GM23248 (cell line): ENCODE results near the gene MAP3K4. TPM values are rescaled to one million over a fixed set of nuclear protein-coding genes. Genes with fewer than 3 reads are reported as not detected.

Experiments
- DNase-seq: peaks from one replicate; pipeline ENCODE4 v3.0.0-alpha.2; 2015
- H2AFZ ChIP-seq: fragments of 200-600 bp; sonication (generic); 2 replicates; pipeline ENCODE4 v1.6.1; 2016; ENCODE audit warnings: antibody characterized with exemption
- H3F3A ChIP-seq: fragments of 200-600 bp; sonication (generic); 2 replicates; pipeline ENCODE4 v1.6.1; 2016; ENCODE audit warnings: mild to moderate bottlenecking, antibody characterized with exemption, mixed run types; ENCODE audit not compliant: insufficient read depth
- H3K27ac ChIP-seq: fragments of 200-600 bp; sonication (generic); 2 replicates; pipeline ENCODE4 v1.5.1; 2016; ENCODE audit warnings: mild to moderate bottlenecking
- H3K27me3 ChIP-seq: fragments of 200-600 bp; sonication (generic); replicated peaks from 2 replicates; pipeline ENCODE4 v1.6.1; 2016; ENCODE audit warnings: mild to moderate bottlenecking; ENCODE audit not compliant: insufficient read depth
- H3K36me3 ChIP-seq: fragments of 200-600 bp; sonication (generic); 2 replicates; pipeline ENCODE4 v1.6.1; 2016; ENCODE audit warnings: low read depth, mild to moderate bottlenecking
- H3K4me1 ChIP-seq: fragments of 200-600 bp; sonication (generic); 2 replicates; pipeline ENCODE4 v1.6.1; 2016; ENCODE audit warnings: mild to moderate bottlenecking; ENCODE audit not compliant: insufficient read depth
- H3K4me2 ChIP-seq: fragments of 200-600 bp; sonication (generic); one replicate; pipeline ENCODE4 v1.6.1; 2016; ENCODE audit warnings: mild to moderate bottlenecking; ENCODE audit not compliant: unreplicated experiment
- H3K4me3 ChIP-seq: fragments of 200-600 bp; sonication (generic); 2 replicates; pipeline ENCODE4 v1.5.1; 2016; ENCODE audit warnings: mild to moderate bottlenecking
- H3K79me2 ChIP-seq: fragments of 200-600 bp; sonication (generic); 2 replicates; pipeline ENCODE4 v1.6.1; 2016; ENCODE audit warnings: mild to moderate bottlenecking; ENCODE audit not compliant: insufficient read depth
- H3K9ac ChIP-seq: fragments of 200-600 bp; sonication (generic); 2 replicates; pipeline ENCODE4 v1.6.1; 2016; ENCODE audit warnings: mild to moderate bottlenecking
- H3K9me2 ChIP-seq: fragments of 200-600 bp; sonication (generic); 2 replicates; pipeline ENCODE4 v1.6.1; 2016; ENCODE audit warnings: mixed run types, mild to moderate bottlenecking, moderate library complexity; ENCODE audit not compliant: insufficient read depth
- H3K9me3 ChIP-seq: fragments of 200-600 bp; sonication (generic); one replicate; pipeline ENCODE4 v1.6.1; 2017; ENCODE audit warnings: low read depth
- H4K20me1 ChIP-seq: fragments of 200-600 bp; sonication (generic); 2 replicates; pipeline ENCODE4 v1.6.0; 2016; ENCODE audit not compliant: insufficient read depth
- EZH2 ChIP-seq: fragments of 200-600 bp; sonication (generic); IDR thresholded peaks from 2 replicates; pipeline ENCODE4 v1.6.1; 2018; ENCODE audit warnings: antibody characterized with exemption, mild to moderate bottlenecking; ENCODE audit not compliant: insufficient read depth, poor library complexity, severe bottlenecking
- EZH2phosphoT487 ChIP-seq: fragments of 200-600 bp; sonication (generic); IDR thresholded peaks from 2 replicates; pipeline ENCODE4 v1.6.1; 2018; ENCODE audit warnings: antibody characterized with exemption, moderate library complexity, mild to moderate bottlenecking, low read depth; ENCODE audit not compliant: insufficient read depth
- WGBS, 2 experiments: methylation state at CpG; one replicate each; pipeline ENCODE4 v1.1.6; 2015 to 2017; ENCODE audit warnings: low lambda C conversion rate in 2 of 2, low coverage in 1 of 2; ENCODE audit errors: missing lambda C conversion rate in 2 of 2; 5-methylcytosine and 5-hydroxymethylcytosine counted together
- in situ Hi-C: fragments of 300-500 bp; cut with MboI; formaldehyde crosslinking; loops from 2 replicates; pipeline ENCODE4 v1.15.0; 2020
- polyA plus RNA-seq: library from polyadenylated mRNA; unstranded; fragments of >200 nt; fragmentation: Nextera tagmentation; extraction: Ambion mirVana; gene quantifications from 2 replicates; pipeline ENCODE4 v1.2.1, GENCODE V29; 2016
- total RNA-seq: library from RNA; depleted of rRNA; stranded (reverse); fragments of >200 nt; shearing (Covaris generic); gene quantifications from 2 replicates; pipeline ENCODE4 v1.2.3, GENCODE V29; 2014

The MAP3K4 gene
- total and polyA plus RNA-seq, 2 experiments from 2014 or later: 13.0 to 26.2 TPM

DNA sequence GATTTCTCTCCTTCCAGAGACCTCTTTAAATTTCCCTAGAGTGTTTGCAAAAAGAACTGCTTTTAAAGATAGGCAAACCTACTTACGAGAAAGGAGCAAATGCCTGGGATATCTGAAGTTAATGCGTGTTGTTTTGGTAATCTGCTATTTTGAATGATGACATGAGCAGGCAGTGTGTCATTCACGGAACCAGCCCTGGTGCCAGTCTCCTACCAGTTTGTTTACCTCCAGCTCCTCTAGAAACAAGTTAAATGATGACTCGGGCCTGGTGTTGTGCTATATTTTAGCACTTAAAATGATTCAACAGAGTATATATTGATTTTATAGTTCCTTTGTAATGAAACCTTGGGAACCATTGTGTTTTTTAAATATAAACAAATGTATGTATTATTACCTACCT, 41.1 kb upstream of the MAP3K4 start:
- in situ Hi-C loops: no loop called here
- Histone ChIP-seq H3K27ac (peak overlapping the region; percentile 71), H3K4me2 (peak overlapping the region; percentile 31)

DNA sequence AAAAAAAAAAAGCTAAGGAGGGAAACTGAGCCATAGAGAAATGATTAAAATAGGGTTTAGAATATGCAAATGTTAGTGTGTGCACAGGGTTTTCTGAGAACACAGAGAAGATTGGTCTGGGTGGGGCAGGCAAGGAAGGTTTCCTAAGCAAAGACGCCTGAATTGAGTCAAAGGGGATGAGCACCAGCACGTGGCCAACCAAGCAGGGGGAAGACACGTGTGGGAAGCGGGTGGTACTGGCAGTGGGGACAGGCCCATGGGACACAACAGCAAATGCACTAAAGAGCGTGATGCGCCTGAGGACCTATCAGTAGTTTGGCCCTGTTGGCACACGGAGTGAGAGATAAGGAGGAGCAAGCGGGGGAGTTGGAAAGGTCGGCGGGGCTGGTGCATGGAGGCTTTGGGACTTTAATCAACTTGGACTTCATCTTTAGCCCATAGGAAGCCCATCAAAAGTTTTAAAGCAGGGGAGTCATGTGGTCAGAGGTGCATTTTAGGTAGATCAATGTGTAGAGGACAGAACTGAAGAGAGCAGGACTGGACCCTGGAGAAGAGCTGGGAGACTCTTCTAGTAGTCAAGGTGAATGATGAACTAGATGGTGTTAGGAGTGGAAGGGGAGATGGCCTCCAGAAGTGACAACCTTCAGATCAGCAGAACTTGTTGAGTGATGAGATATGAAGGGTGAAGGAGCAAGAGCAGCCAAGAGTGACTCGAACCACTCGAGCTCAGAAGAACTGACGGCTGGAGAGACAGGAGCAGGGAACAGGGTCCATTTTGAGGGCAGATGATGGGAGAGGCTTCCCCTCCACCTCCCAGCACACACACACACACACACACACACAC, 40.2 kb upstream of the MAP3K4 start:
- Histone ChIP-seq H3K79me2 (no peaks in the 10 kb centered on the region), H3F3A (0 out of 2 replicates have a peak, but pooled peaks cover 9% of the 10 kb centered on the region), H4K20me1 (no peaks in the 10 kb centered on the region), H3K9ac (peak overlapping the region; percentile 63; the same call in 1 of the 2 replicates), H3K27me3 (no peaks in the 10 kb centered on the region), H3K36me3 (no peaks in the 10 kb centered on the region), H3K9me2 (no peaks in the 10 kb centered on the region), H3K4me3 (no peak overlapping the region), H3K4me1 (peaks cover 13% of the 10 kb centered on the region), H3K27ac (peak overlapping the region; percentile 71), H3K9me3 (no peaks in the 10 kb centered on the region), H3K4me2 (no peak overlapping the region), H2AFZ (no peak overlapping the region)
- in situ Hi-C loops: no loop called here
- DNase-seq: no peak
- TF ChIP-seq EZH2phosphoT487: no peak
- no peak for TF ChIP-seq EZH2
- 83 to 88% methylated on average over 13 of the region's 13 CpGs for WGBS, 2 experiments

More for the DNA sequence above, 41.1 kb upstream of the MAP3K4 start:
- Histone ChIP-seq H3K4me1 (peaks cover 13% of the 10 kb centered on the region), H3K79me2 (no peaks in the 10 kb centered on the region), H3F3A (0 out of 2 replicates have a peak, but pooled peaks cover 9% of the 10 kb centered on the region), H4K20me1 (no peaks in the 10 kb centered on the region), H3K9ac (peak overlapping the region; percentile 70), H3K9me3 (no peaks in the 10 kb centered on the region), H3K27me3 (no peaks in the 10 kb centered on the region), H3K9me2 (no peaks in the 10 kb centered on the region), H2AFZ (peak overlapping the region; percentile 55), H3K4me3 (no peak overlapping the region), H3K36me3 (no peaks in the 10 kb centered on the region)
- peak; percentile 87 for DNase-seq
- 58 to 60% methylated on average over 4 of the region's 4 CpGs for WGBS, 2 experiments
- TF ChIP-seq EZH2phosphoT487: no peak
- TF ChIP-seq EZH2: no peak

DNA sequence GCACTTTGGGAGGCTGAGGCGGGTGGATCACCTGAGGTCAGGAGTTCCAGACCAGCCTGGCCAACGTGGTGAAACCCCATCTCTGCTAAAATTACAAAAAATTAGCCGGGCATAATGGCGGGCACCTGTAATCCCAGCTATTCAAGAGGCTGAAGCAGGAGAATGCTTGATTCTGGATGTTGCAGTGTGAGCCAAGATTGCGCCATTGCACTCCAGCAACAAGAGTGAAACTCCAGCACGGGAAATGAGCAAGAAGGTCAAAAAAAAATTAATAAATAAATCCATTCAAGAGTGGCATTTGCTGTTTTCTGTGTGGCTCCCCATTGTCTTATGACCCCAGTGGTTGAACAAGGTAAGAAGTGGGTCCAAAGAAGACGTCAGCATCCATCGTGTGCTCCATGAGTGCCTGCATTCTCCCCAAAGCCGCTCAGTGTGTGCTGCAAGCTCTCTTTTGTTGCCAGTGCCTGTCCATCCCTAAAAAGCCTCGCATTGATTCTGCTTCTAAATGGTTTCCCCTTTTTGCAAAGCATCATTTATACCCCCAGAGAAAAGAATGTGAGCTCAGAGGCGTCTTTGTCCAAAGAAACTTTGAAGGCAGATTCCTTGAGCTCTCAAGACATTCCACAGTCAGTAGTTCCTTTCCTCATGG, 38.8 kb upstream of the MAP3K4 start:
- Histone ChIP-seq H3K27ac (no peak overlapping the region), H2AFZ (no peak overlapping the region), H3K27me3 (no peaks in the 10 kb centered on the region), H3K4me2 (no peak overlapping the region), H3K79me2 (no peaks in the 10 kb centered on the region), H3F3A (0 out of 2 replicates have a peak, but pooled peaks cover 9% of the 10 kb centered on the region), H3K4me1 (peaks cover 13% of the 10 kb centered on the region), H4K20me1 (no peaks in the 10 kb centered on the region), H3K9me3 (no peaks in the 10 kb centered on the region), H3K9ac (no peak overlapping the region), H3K4me3 (no peak overlapping the region), H3K36me3 (no peaks in the 10 kb centered on the region), H3K9me2 (no peaks in the 10 kb centered on the region)
- DNase-seq: peak; percentile 45
- no peak for TF ChIP-seq EZH2
- no peak for TF ChIP-seq EZH2phosphoT487
- in situ Hi-C loops: no loop called here
- 75% methylated on average over 11 of the region's 11 CpGs for whole genome bisulfite sequencing, 2 experiments

GRCh38 chr6:160955508-160956295, 35.9 kb upstream of the MAP3K4 start:
- H3K9ac ChIP-seq: no peak overlapping the region
- H3K4me1 ChIP-seq: peaks cover 4% of the 10 kb centered on the region; the same call in 1 of the 2 replicates
- H3K27me3 ChIP-seq: no peaks in the 10 kb centered on the region
- H3K9me3 ChIP-seq: no peaks in the 10 kb centered on the region
- no peaks in the 10 kb centered on the region for H3K36me3 ChIP-seq
- H3K9me2 ChIP-seq: no peaks in the 10 kb centered on the region
- no peak overlapping the region for H3K4me3 ChIP-seq
- H3K4me2 ChIP-seq: no peak overlapping the region
- H2AFZ ChIP-seq: no peak overlapping the region
- H3K79me2 ChIP-seq: no peaks in the 10 kb centered on the region
- H3K27ac ChIP-seq: no peak overlapping the region
- no peak for DNase-seq
- WGBS, 2 experiments: 79 to 81% methylated on average over 13 of the region's 13 CpGs
- no peaks in the 10 kb centered on the region for H3F3A ChIP-seq
- H4K20me1 ChIP-seq: no peaks in the 10 kb centered on the region
- no peak for TF ChIP-seq EZH2phosphoT487
- no peak for TF ChIP-seq EZH2
- in situ Hi-C loops: no loop called here
